Smooth muscle cell (in vitro differentiated cells): Measurements from ENCODE around the gene EPHB1. TPM values are rescaled to one million over a fixed set of nuclear protein-coding genes. Genes with fewer than 3 reads are reported as not detected.
"Not testable (repeated sequence)": the region's sequence is repeated elsewhere in the genome, so short reads cannot be mapped to it uniquely, and the experiment has no call there.

ENCODE experiments used
- DNase-seq: peaks from one replicate; lab custom pipeline; 2025; ENCODE audit not compliant: unreplicated experiment; lab: John Stamatoyannopoulos, UW
- H2AFZ ChIP-seq: fragments of 200-600 bp; sonication (generic); 2 replicates; pipeline ENCODE4 v1.6.0; 2016; ENCODE audit warnings: antibody characterized with exemption, low read depth, mild to moderate bottlenecking
- H3F3A ChIP-seq: fragments of 200-600 bp; sonication (generic); 2 replicates; pipeline ENCODE4 v1.6.0; 2017; ENCODE audit warnings: antibody characterized with exemption, low read depth
- H3K27ac ChIP-seq: fragments of 200-600 bp; sonication (generic); 2 replicates; pipeline ENCODE4 v1.5.1; 2016; ENCODE audit warnings: low read depth, mild to moderate bottlenecking
- H3K27me3 ChIP-seq: fragments of 200-600 bp; sonication (generic); 2 replicates; pipeline ENCODE4 v1.6.1; 2016; ENCODE audit warnings: low read depth, mild to moderate bottlenecking
- H3K36me3 ChIP-seq: fragments of 200-600 bp; sonication (generic); 2 replicates; pipeline ENCODE4 v1.5.1; 2016; ENCODE audit warnings: low read depth
- H3K4me1 ChIP-seq: fragments of 200-600 bp; sonication (generic); 2 replicates; pipeline ENCODE4 v1.5.1; 2016; ENCODE audit warnings: low read depth
- H3K4me2 ChIP-seq: fragments of 200-600 bp; sonication (generic); 2 replicates; pipeline ENCODE4 v1.6.0; 2016; ENCODE audit warnings: mild to moderate bottlenecking
- H3K4me3 ChIP-seq: fragments of 200-600 bp; sonication (generic); 2 replicates; pipeline ENCODE4 v1.5.1; 2016; ENCODE audit warnings: mild to moderate bottlenecking
- H3K79me2 ChIP-seq: fragments of 200-600 bp; sonication (generic); 2 replicates; pipeline ENCODE4 v1.6.0; 2016; ENCODE audit warnings: low read depth, mild to moderate bottlenecking
- H3K9ac ChIP-seq: fragments of 200-600 bp; sonication (generic); 2 replicates; pipeline ENCODE4 v1.6.0; 2016; ENCODE audit warnings: low read depth
- H3K9me3 ChIP-seq: fragments of 200-600 bp; sonication (generic); replicated peaks from 2 replicates; pipeline ENCODE4 v1.5.1; 2016; ENCODE audit warnings: low read depth
- H4K20me1 ChIP-seq: fragments of 200-600 bp; sonication (generic); 2 replicates; pipeline ENCODE4 v1.6.0; 2016; ENCODE audit warnings: low read depth
- WGBS: methylation state at CpG from one replicate; pipeline ENCODE4 v1.1.7; 2016; ENCODE audit warnings: low lambda C conversion rate; 5-methylcytosine and 5-hydroxymethylcytosine counted together
- polyA plus RNA-seq: library from polyadenylated mRNA; unstranded; fragments of >200 nt; fragmentation: Nextera tagmentation; extraction: Ambion mirVana; gene quantifications from 2 replicates; pipeline ENCODE4 v1.2.1, GENCODE V29; 2016
- total RNA-seq: library from RNA; depleted of rRNA; stranded (reverse); fragments of >200 nt; gene quantifications from 2 replicates; pipeline ENCODE4 v1.2.3, GENCODE V29; 2014
- TF ChIP-seq, protein P1 (sequence below): fragments of 200-600 bp; sonication (generic); IDR thresholded peaks from 2 replicates; pipeline ENCODE4 v1.5.1; 2017; ENCODE audit warnings: borderline replicate concordance, mild to moderate bottlenecking, antibody characterized with exemption; ENCODE audit not compliant: insufficient read depth, poor library complexity, severe bottlenecking

Gene EPHB1
- total and polyA plus RNA-seq, 2 experiments from 2014 or later = 2.5 to 2.6 TPM

DNA sequence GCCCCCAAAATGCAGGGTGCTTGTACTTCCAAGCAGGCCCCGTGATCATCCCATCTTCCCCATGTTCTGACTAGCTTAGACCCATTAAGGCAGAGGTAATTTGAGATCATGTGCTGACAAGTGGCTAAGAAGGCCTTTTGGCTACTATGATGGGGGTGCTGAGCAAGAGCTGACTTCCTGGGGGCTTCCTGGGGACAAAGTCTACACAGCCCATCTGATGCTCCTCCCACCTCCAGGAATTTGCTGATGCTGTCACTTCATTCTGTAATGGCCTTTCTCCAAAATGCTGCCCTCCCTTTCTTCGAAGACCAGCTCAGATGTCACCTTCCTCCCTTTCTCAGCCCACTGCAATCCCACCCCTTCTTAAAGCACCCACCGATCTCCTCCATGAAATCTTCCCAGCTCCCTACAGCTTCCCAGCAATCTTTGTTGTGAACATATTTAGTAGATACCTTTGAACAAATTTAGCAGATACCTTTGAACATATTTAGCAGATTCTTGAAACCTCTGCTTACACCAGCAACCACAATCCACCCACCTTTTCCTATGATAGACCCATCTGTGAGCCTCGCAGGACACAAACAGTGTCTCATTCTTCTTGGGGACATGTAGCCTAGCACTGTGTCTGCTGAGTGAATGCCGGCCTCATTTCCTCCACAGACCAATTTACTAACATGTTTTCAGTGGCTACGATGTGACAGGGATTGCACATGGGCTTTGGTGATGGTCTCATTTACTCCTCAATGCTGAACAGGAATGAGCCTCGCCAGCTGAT lies 223.3 kb downstream of the EPHB1 start:
- Histone ChIP-seq H3F3A (no peaks in the 10 kb centered on the region), H4K20me1 (no peaks in the 10 kb centered on the region), H3K9ac (no peak overlapping the region), H3K36me3 (no peaks in the 10 kb centered on the region), H3K27me3 (no peaks in the 10 kb centered on the region), H2AFZ (no peak overlapping the region), H3K4me1 (peaks cover 8% of the 10 kb centered on the region), H3K4me2 (no peak overlapping the region), H3K4me3 (no peak overlapping the region), H3K79me2 (no peaks in the 10 kb centered on the region), H3K27ac (no peak overlapping the region), H3K9me3 (no peaks in the 10 kb centered on the region)
- TF ChIP-seq, protein P1, sequence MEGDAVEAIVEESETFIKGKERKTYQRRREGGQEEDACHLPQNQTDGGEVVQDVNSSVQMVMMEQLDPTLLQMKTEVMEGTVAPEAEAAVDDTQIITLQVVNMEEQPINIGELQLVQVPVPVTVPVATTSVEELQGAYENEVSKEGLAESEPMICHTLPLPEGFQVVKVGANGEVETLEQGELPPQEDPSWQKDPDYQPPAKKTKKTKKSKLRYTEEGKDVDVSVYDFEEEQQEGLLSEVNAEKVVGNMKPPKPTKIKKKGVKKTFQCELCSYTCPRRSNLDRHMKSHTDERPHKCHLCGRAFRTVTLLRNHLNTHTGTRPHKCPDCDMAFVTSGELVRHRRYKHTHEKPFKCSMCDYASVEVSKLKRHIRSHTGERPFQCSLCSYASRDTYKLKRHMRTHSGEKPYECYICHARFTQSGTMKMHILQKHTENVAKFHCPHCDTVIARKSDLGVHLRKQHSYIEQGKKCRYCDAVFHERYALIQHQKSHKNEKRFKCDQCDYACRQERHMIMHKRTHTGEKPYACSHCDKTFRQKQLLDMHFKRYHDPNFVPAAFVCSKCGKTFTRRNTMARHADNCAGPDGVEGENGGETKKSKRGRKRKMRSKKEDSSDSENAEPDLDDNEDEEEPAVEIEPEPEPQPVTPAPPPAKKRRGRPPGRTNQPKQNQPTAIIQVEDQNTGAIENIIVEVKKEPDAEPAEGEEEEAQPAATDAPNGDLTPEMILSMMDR = no peak
- no peak for DNase-seq
- WGBS = 89% methylated on average over 7 of the region's 7 CpGs

DNA sequence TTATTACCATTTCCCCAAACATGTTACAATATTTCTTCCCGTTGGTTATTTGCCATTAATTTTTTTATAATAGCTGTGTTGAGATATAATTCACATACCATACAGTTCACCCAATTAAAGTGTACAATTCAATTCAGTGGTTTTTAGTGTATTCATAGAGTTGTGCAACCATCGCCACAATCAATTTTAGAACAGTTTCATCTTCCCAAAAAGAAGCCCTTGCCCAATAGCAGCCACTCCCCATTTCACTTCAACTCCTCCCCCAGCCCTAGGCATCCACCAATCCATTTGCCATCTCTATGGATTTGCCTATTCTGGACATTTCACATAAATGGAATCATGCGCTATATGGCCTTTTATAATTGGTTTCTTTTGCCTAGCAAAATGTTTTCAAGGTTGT lies 225.1 kb downstream of the EPHB1 start:
- no peaks in the 10 kb centered on the region for H3F3A ChIP-seq
- TF ChIP-seq, protein P1 = no peak
- H3K4me3 ChIP-seq = no peak overlapping the region
- no peak overlapping the region for H3K9ac ChIP-seq
- H3K36me3 ChIP-seq = no peaks in the 10 kb centered on the region
- DNase-seq = no peak
- H3K27ac ChIP-seq = no peak overlapping the region
- H3K79me2 ChIP-seq = no peaks in the 10 kb centered on the region
- no peaks in the 10 kb centered on the region for H3K27me3 ChIP-seq
- H3K9me3 ChIP-seq = no peaks in the 10 kb centered on the region
- peaks cover 10% of the 10 kb centered on the region for H3K4me1 ChIP-seq
- 95% methylated on average over 3 of the region's 3 CpGs for WGBS
- H2AFZ ChIP-seq = no peak overlapping the region
- no peaks in the 10 kb centered on the region for H4K20me1 ChIP-seq
- no peak overlapping the region for H3K4me2 ChIP-seq

DNA sequence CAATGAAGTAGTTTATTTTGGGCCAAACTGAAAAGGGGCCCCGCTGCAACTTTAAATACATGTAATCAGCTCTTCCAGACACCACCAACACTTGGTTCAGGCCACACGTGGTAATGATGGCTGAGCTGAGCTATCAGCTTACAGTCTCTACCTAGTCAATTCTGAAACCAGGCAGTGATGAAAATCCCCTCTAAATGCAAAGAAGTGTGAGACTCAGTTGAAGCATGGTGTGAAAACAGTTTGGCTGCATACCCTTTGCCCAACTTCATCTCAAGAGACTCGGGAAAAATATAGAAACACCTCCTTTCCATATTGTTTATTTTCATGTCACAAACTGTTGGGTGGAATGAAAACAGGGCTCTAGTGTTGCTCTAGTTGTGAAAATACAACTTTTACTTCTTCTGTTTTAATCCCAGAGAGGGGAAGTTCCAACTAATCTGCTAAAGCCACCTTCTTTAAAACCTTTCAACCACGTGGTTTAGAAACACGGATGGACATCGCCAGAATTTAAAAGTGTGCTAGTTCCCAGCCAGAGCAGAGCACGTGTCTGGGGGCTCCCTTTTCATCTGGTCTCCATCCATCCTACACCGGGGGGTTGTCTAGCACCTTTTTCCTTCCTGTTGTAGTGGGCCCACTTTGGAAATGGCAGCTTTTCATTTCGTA lies 229.1 kb downstream of the EPHB1 start:
- Histone ChIP-seq H3K27me3 (no peaks in the 10 kb centered on the region), H3K36me3 (no peaks in the 10 kb centered on the region), H3K4me3 (no peak overlapping the region), H3K9ac (no peak overlapping the region), H3F3A (no peaks in the 10 kb centered on the region), H3K9me3 (no peaks in the 10 kb centered on the region), H3K79me2 (no peaks in the 10 kb centered on the region), H3K4me1 (peaks cover 3% of the 10 kb centered on the region), H3K4me2 (no peak overlapping the region), H3K27ac (no peak overlapping the region), H2AFZ (no peak overlapping the region), H4K20me1 (no peaks in the 10 kb centered on the region)
- TF ChIP-seq, protein P1 = no peak
- no peak for DNase-seq
- 79% methylated on average over 9 of the region's 9 CpGs for WGBS

DNA sequence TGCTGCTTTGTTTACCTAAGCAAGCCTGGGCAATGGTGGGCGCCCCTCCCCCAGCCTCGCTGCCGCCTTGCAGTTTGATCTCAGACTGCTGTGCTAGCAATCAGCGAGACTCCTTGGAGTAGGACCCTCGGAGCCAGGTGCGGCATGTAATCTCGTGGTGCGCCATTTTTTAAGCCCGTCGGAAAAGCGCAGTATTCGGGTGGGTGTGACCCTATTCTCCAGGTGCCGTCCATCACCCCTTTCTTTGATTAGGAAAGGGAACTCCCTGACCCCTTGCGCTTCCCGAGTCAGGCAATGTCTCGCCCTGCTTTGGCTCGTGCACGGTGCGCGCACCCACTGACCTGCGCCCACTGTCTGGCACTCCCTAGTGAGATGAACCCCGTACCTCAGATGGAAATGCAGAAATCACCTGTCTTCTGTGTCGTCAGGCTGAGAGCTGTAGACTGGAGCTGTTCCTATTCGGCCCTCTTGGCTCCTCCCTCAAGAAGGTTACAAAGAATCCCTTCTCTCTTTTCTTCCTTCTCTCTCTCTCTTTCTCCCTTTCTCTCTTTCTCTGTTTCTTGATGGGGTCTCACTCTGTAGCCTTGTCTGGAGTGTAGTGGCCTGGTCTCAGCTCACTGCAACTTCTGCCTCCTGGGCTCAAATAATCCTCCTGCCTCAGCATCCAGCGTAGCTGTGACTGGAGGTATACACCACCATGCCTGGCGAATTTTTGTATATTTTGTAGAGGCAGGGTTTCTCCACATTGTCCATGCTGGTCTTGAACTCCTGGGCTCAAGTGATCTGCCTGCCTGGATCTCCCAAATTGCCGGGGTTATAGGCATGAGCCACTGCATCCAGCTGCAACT lies 235.9 kb downstream of the EPHB1 start:
- Histone ChIP-seq H3K4me3 (peak overlapping the region; percentile 43), H3K27me3 (peaks cover 18% of the 10 kb centered on the region), H3K4me2 (peak overlapping the region; percentile 79)
- not testable (repeated sequence) for H3K36me3 ChIP-seq, H3K27ac ChIP-seq, H3K79me2 ChIP-seq, H3K9me3 ChIP-seq, H4K20me1 ChIP-seq, H3K4me1 ChIP-seq, H2AFZ ChIP-seq, DNase-seq, H3K9ac ChIP-seq, H3F3A ChIP-seq
- 16% methylated on average over 27 of the region's 27 CpGs for WGBS
